IgD-negative memory B cell (primary cell): Measurements from ENCODE around the gene PRXL2C. TPM values are rescaled to one million over a fixed set of nuclear protein-coding genes. Genes with fewer than 3 reads are reported as not detected.
"Not testable (repeated sequence)": the region's sequence is repeated elsewhere in the genome, so short reads cannot be mapped to it uniquely, and the experiment has no call there.

Experiments
- H3K27ac Mint-ChIP-seq, 3 donors: one replicate each; pipeline ENCODE4 v1.8.0; 2020 to 2022; ENCODE audit warnings: mild to moderate bottlenecking in 3 of 3, mixed read lengths in 3 of 3, moderate library complexity in 1 of 3
- H3K27me3 Mint-ChIP-seq: one replicate; pipeline ENCODE4 v1.8.0; 2021; ENCODE audit warnings: mixed read lengths
- H3K36me3 Mint-ChIP-seq: one replicate; pipeline ENCODE4 v1.8.0; 2020; ENCODE audit warnings: mild to moderate bottlenecking, mixed read lengths
- H3K4me1 Mint-ChIP-seq, 3 donors: one replicate each; pipeline ENCODE4 v1.8.0; 2020 to 2022; ENCODE audit warnings: mixed read lengths in 3 of 3, mild to moderate bottlenecking in 1 of 3
- H3K4me3 Mint-ChIP-seq, 4 donors: one replicate each; pipeline ENCODE4 v1.8.0; 2020 to 2022; ENCODE audit warnings: mild to moderate bottlenecking in 4 of 4, mixed read lengths in 4 of 4, moderate library complexity in 3 of 4
- H3K9me3 Mint-ChIP-seq, 3 donors: one replicate each; pipeline ENCODE4 v1.8.0; 2020 to 2021; ENCODE audit warnings: mixed read lengths in 3 of 3, mild to moderate bottlenecking in 1 of 3
- polyA plus RNA-seq: library from polyadenylated mRNA; unstranded; fragments of 300-500 nt; fragmentation: Illumina TruSeq; gene quantifications from one replicate; pipeline ENCODE4 v1.2.3, GENCODE V29; 2021

PRXL2C gene
- 9.6 TPM for polyA plus RNA-seq

GRCh38 chr9:96655198-96655851 lies at the start of gene PRXL2C:
TSS of gene PRXL2C (minus strand) at chr9:96655317. CDS start at chr9:96655281, 36 bp downstream.
- peaks cover 2% of the 10 kb centered on the region for H3K36me3 Mint-ChIP-seq
- H3K27ac Mint-ChIP-seq: peak within 1 kb of the TSS; percentile 92 to 100 (median 97)
- H3K9me3 Mint-ChIP-seq: no peaks in the 10 kb centered on the region
- H3K4me1 Mint-ChIP-seq: peaks cover 13 to 18% (median 14%) of the 10 kb centered on the region in 3 donors
- H3K4me3 Mint-ChIP-seq: peak within 1 kb of the TSS; percentile 91 to 98 (median 96)
- no peaks in the 10 kb centered on the region for H3K27me3 Mint-ChIP-seq

- H3K27ac Mint-ChIP-seq, H3K27me3 Mint-ChIP-seq, H3K4me1 Mint-ChIP-seq, H3K36me3 Mint-ChIP-seq, H3K4me3 Mint-ChIP-seq: not testable (repeated sequence)
- peaks cover 8 to 42% (median 18%) of the 10 kb centered on the region in 3 donors for H3K9me3 Mint-ChIP-seq
These were observed 45.7 kb upstream of the PRXL2C start for GRCh38 chr9:96700721-96701375.

GRCh38 chr9:96691326-96691725 lies 36.2 kb upstream of the PRXL2C start:
- H3K4me3 Mint-ChIP-seq: peak overlapping the region in 1 of 4 donors; percentile 23
- no peak overlapping the region for H3K27ac Mint-ChIP-seq
- peaks cover 0 to 17% (median 14%) of the 10 kb centered on the region in 3 donors for H3K9me3 Mint-ChIP-seq
- H3K27me3 Mint-ChIP-seq: peaks cover 5% of the 10 kb centered on the region
- H3K4me1 Mint-ChIP-seq: peaks cover 0 to 8% (median 3%) of the 10 kb centered on the region in 3 donors
- H3K36me3 Mint-ChIP-seq: peaks cover 7% of the 10 kb centered on the region

GRCh38 chr9:96688745-96689464 lies 33.8 kb upstream of the PRXL2C start:
- peaks cover 7% of the 10 kb centered on the region for H3K36me3 Mint-ChIP-seq
- no peak overlapping the region for H3K27ac Mint-ChIP-seq
- H3K4me3 Mint-ChIP-seq: peak overlapping the region in 2 of 4 donors; percentile 10 to 71
- peaks cover 5% of the 10 kb centered on the region for H3K27me3 Mint-ChIP-seq
- H3K4me1 Mint-ChIP-seq: peaks cover 0 to 8% (median 3%) of the 10 kb centered on the region in 3 donors
- H3K9me3 Mint-ChIP-seq: peaks cover 0 to 15% (median 9%) of the 10 kb centered on the region in 3 donors

- peak overlapping the region in 3 of 4 donors; percentile 10 to 71 (median 30) for H3K4me3 Mint-ChIP-seq
- peaks cover 5% of the 10 kb centered on the region for H3K36me3 Mint-ChIP-seq
- H3K27me3 Mint-ChIP-seq: peaks cover 5% of the 10 kb centered on the region
- peaks cover 0 to 15% (median 7%) of the 10 kb centered on the region in 3 donors for H3K9me3 Mint-ChIP-seq
- peak overlapping the region in 1 of 3 donors; percentile 90 for H3K27ac Mint-ChIP-seq
- H3K4me1 Mint-ChIP-seq: peaks cover 0 to 8% (median 3%) of the 10 kb centered on the region in 3 donors
These were observed 33.1 kb upstream of the PRXL2C start for GRCh38 chr9:96688187-96688586.

GRCh38 chr9:96686638-96687335 lies 31.7 kb upstream of the PRXL2C start:
- H3K27ac Mint-ChIP-seq: peak overlapping the region; percentile 58 to 95 (median 85)
- peaks cover 5% of the 10 kb centered on the region for H3K27me3 Mint-ChIP-seq
- peak overlapping the region; percentile 89 to 93 (median 90) for H3K4me3 Mint-ChIP-seq
- H3K9me3 Mint-ChIP-seq: peaks cover 0 to 11% (median 2%) of the 10 kb centered on the region in 3 donors
- H3K4me1 Mint-ChIP-seq: peaks cover 0 to 8% (median 3%) of the 10 kb centered on the region in 3 donors
- peaks cover 4% of the 10 kb centered on the region for H3K36me3 Mint-ChIP-seq

GRCh38 chr9:96680812-96681499 lies 25.8 kb upstream of the PRXL2C start:
- Mint-ChIP-seq H3K4me1 (no peaks in the 10 kb centered on the region), H3K27me3 (no peaks in the 10 kb centered on the region), H3K27ac (no peak overlapping the region), H3K9me3 (peaks cover 0 to 2% (median 0%) of the 10 kb centered on the region in 3 donors), H3K36me3 (no peaks in the 10 kb centered on the region), H3K4me3 (no peak overlapping the region)

GRCh38 chr9:96674906-96675538 lies 19.9 kb upstream of the PRXL2C start:
- peaks cover 0 to 1% (median 0%) of the 10 kb centered on the region in 3 donors for H3K4me1 Mint-ChIP-seq
- H3K36me3 Mint-ChIP-seq: peaks cover 2% of the 10 kb centered on the region
- H3K27ac Mint-ChIP-seq: no peak overlapping the region
- peaks cover 8% of the 10 kb centered on the region for H3K27me3 Mint-ChIP-seq
- no peak overlapping the region for H3K4me3 Mint-ChIP-seq
- H3K9me3 Mint-ChIP-seq: peaks cover 0 to 3% (median 2%) of the 10 kb centered on the region in 3 donors

GRCh38 chr9:96673786-96674185 lies 18.7 kb upstream of the PRXL2C start:
- not testable (repeated sequence) for H3K27me3 Mint-ChIP-seq, H3K27ac Mint-ChIP-seq, H3K36me3 Mint-ChIP-seq, H3K9me3 Mint-ChIP-seq, H3K4me3 Mint-ChIP-seq, H3K4me1 Mint-ChIP-seq

- H3K27ac Mint-ChIP-seq: no peak overlapping the region
- H3K36me3 Mint-ChIP-seq: no peaks in the 10 kb centered on the region
- H3K4me1 Mint-ChIP-seq: peaks cover 0 to 1% (median 0%) of the 10 kb centered on the region in 3 donors
- H3K4me3 Mint-ChIP-seq: no peak overlapping the region
- peaks cover 0 to 3% (median 0%) of the 10 kb centered on the region in 3 donors for H3K9me3 Mint-ChIP-seq
- peaks cover 6% of the 10 kb centered on the region for H3K27me3 Mint-ChIP-seq
These were observed 13.9 kb upstream of the PRXL2C start for GRCh38 chr9:96668868-96669534.

- no peak overlapping the region for H3K27ac Mint-ChIP-seq
- H3K4me1 Mint-ChIP-seq: no peaks in the 10 kb centered on the region
- H3K4me3 Mint-ChIP-seq: no peak overlapping the region
- H3K27me3 Mint-ChIP-seq: peaks cover 2% of the 10 kb centered on the region
- H3K36me3 Mint-ChIP-seq: no peaks in the 10 kb centered on the region
- no peaks in the 10 kb centered on the region for H3K9me3 Mint-ChIP-seq
These were observed 12.2 kb upstream of the PRXL2C start for GRCh38 chr9:96667363-96667728.

- not testable (repeated sequence) for H3K4me1 Mint-ChIP-seq, H3K4me3 Mint-ChIP-seq, H3K36me3 Mint-ChIP-seq, H3K27me3 Mint-ChIP-seq, H3K27ac Mint-ChIP-seq, H3K9me3 Mint-ChIP-seq
These were observed 11.7 kb upstream of the PRXL2C start for GRCh38 chr9:96666653-96667362.

- no peaks in the 10 kb centered on the region for H3K9me3 Mint-ChIP-seq
- H3K27me3 Mint-ChIP-seq: no peaks in the 10 kb centered on the region
- no peaks in the 10 kb centered on the region for H3K36me3 Mint-ChIP-seq
- peak overlapping the region in 1 of 3 donors; percentile 54 for H3K27ac Mint-ChIP-seq
- no peak overlapping the region for H3K4me3 Mint-ChIP-seq
- H3K4me1 Mint-ChIP-seq: peaks cover 0 to 1% (median under 1%) of the 10 kb centered on the region in 3 donors
These were observed 10.7 kb upstream of the PRXL2C start for GRCh38 chr9:96665789-96666188.
